Thymus (tissue), 11 donors: Measurements from ENCODE around the gene EDN2. TPM values are rescaled to one million over a fixed set of nuclear protein-coding genes. Genes with fewer than 3 reads are reported as not detected.

ENCODE experiments used
- DNase-seq, 9 donors: peaks; one replicate each; pipeline ENCODE4 v3.0.0-alpha.2; 2013; ENCODE audit warnings: low spot score in 9 of 9, low read depth in 6 of 9, missing footprints in 1 of 9
- H3K27ac ChIP-seq, 2 donors: one replicate each; pipeline ENCODE4 v1.5.1; 2013; ENCODE audit warnings: control low read depth in 1 of 2, low read depth in 1 of 2, low read length in 1 of 2, mild to moderate bottlenecking in 1 of 2, moderate library complexity in 1 of 2
- H3K27me3 ChIP-seq, 2 donors: one replicate each; pipeline ENCODE4 v1.5.1; 2013; ENCODE audit warnings: low read length in 1 of 2; ENCODE audit not compliant: control insufficient read depth in 2 of 2, insufficient read depth in 1 of 2
- H3K36me3 ChIP-seq, 2 donors: one replicate each; pipeline ENCODE4 v1.5.1; 2013; ENCODE audit warnings: low read length in 1 of 2, mild to moderate bottlenecking in 1 of 2, moderate library complexity in 1 of 2; ENCODE audit not compliant: control insufficient read depth in 2 of 2, insufficient read depth in 2 of 2
- H3K4me1 ChIP-seq, 2 donors: one replicate each; pipeline ENCODE4 v1.5.1; 2013; ENCODE audit warnings: low read length in 2 of 2; ENCODE audit not compliant: control insufficient read depth in 2 of 2, insufficient read depth in 2 of 2
- H3K4me3 ChIP-seq, 2 donors: one replicate each; pipeline ENCODE4 v1.5.1; 2013; ENCODE audit warnings: low read length in 2 of 2, control low read depth in 1 of 2, mild to moderate bottlenecking in 1 of 2
- H3K9me3 ChIP-seq, 2 donors: one replicate each; pipeline ENCODE4 v1.5.1; 2013; ENCODE audit warnings: low read length in 1 of 2, mild to moderate bottlenecking in 1 of 2; ENCODE audit not compliant: control insufficient read depth in 2 of 2, insufficient read depth in 1 of 2
- WGBS: extraction: QIAGEN DNeasy Blood & Tissue Kit; methylation state at CpG from one replicate; pipeline ENCODE4 v1.1.7; 2013; 5-methylcytosine and 5-hydroxymethylcytosine counted together
- polyA plus RNA-seq: library from polyadenylated mRNA; stranded (reverse); fragments of 200-250 nt; gene quantifications from one replicate; pipeline ENCODE4 v1.2.3, GENCODE V29; 2013
- total RNA-seq: library from RNA; stranded (reverse); fragments of 120-200 nt; gene quantifications from one replicate; pipeline ENCODE4 v1.2.4, GENCODE V29; 2013
- donor health status: healthy.

EDN2 gene
- total and polyA plus RNA-seq, 2 donors, result 0.14 to 1.0 TPM

GRCh38 chr1:41496080-41497055, 11.9 kb upstream of the EDN2 start:
- DNase-seq, result peak in 2 of 9 donors; percentile 13 to 22
- WGBS, result 12% methylated on average over 74 of the region's 74 CpGs
- Histone ChIP-seq H3K27ac (peak overlapping the region in 1 of 2 donors; percentile 31), H3K4me1 (peaks cover 0 to 14% of the 10 kb centered on the region in 2 donors), H3K9me3 (peaks cover 0 to 4% of the 10 kb centered on the region in 2 donors), H3K4me3 (peak overlapping the region in 1 of 2 donors; percentile 4), H3K36me3 (no peaks in the 10 kb centered on the region), H3K27me3 (peaks cover 22 to 40% of the 10 kb centered on the region in 2 donors)

GRCh38 chr1:41495210-41495948, 10.9 kb upstream of the EDN2 start:
- Histone ChIP-seq H3K9me3 (peaks cover 0 to 4% of the 10 kb centered on the region in 2 donors), H3K27me3 (peaks cover 22 to 40% of the 10 kb centered on the region in 2 donors), H3K4me1 (peaks cover 0 to 14% of the 10 kb centered on the region in 2 donors), H3K36me3 (no peaks in the 10 kb centered on the region), H3K4me3 (no peak overlapping the region), H3K27ac (no peak overlapping the region)
- DNase-seq, result no peak
- 55% methylated on average over 19 of the region's 19 CpGs for WGBS

- H3K4me1 ChIP-seq, result peaks cover 0 to 14% of the 10 kb centered on the region in 2 donors
- H3K27ac ChIP-seq, result no peak overlapping the region
- peaks cover 0 to 4% of the 10 kb centered on the region in 2 donors for H3K9me3 ChIP-seq
- 85% methylated on average over 17 of the region's 17 CpGs for WGBS
- DNase-seq, result no peak
- peaks cover 22 to 40% of the 10 kb centered on the region in 2 donors for H3K27me3 ChIP-seq
- no peak overlapping the region for H3K4me3 ChIP-seq
- no peaks in the 10 kb centered on the region for H3K36me3 ChIP-seq
Measured at GRCh38 chr1:41494351-41495209, 10.1 kb upstream of the EDN2 start.

- Histone ChIP-seq H3K4me1 (peaks cover 0 to 14% of the 10 kb centered on the region in 2 donors), H3K27me3 (peaks cover 22 to 44% of the 10 kb centered on the region in 2 donors), H3K4me3 (no peak overlapping the region), H3K27ac (no peak overlapping the region), H3K36me3 (no peaks in the 10 kb centered on the region), H3K9me3 (peaks cover 0 to 4% of the 10 kb centered on the region in 2 donors)
- DNase-seq, result no peak
- 92% methylated on average over 9 of the region's 9 CpGs for WGBS
Measured at GRCh38 chr1:41493626-41494350, 9.3 kb upstream of the EDN2 start.

GRCh38 chr1:41493117-41493536, 8.6 kb upstream of the EDN2 start:
- Histone ChIP-seq H3K9me3 (peaks cover 0 to 4% of the 10 kb centered on the region in 2 donors), H3K36me3 (no peaks in the 10 kb centered on the region), H3K27ac (no peak overlapping the region), H3K4me3 (no peak overlapping the region), H3K4me1 (peaks cover 0 to 14% of the 10 kb centered on the region in 2 donors), H3K27me3 (peaks cover 22 to 49% of the 10 kb centered on the region in 2 donors)
- 98% methylated on average over 5 of the region's 5 CpGs for WGBS
- no peak for DNase-seq

- Histone ChIP-seq H3K27me3 (peaks cover 22 to 52% of the 10 kb centered on the region in 2 donors), H3K27ac (no peak overlapping the region), H3K9me3 (peaks cover 0 to 4% of the 10 kb centered on the region in 2 donors), H3K36me3 (no peaks in the 10 kb centered on the region), H3K4me3 (no peak overlapping the region), H3K4me1 (peaks cover 0 to 17% of the 10 kb centered on the region in 2 donors)
- peak in 1 of 9 donors; percentile 24 for DNase-seq
- 75% methylated on average over 7 of the region's 7 CpGs for WGBS
Measured at GRCh38 chr1:41492341-41492848, 7.9 kb upstream of the EDN2 start.

- H3K4me3 ChIP-seq, result no peak overlapping the region
- WGBS, result 92% methylated on average over 2 of the region's 2 CpGs
- H3K27ac ChIP-seq, result no peak overlapping the region
- peaks cover 0 to 19% of the 10 kb centered on the region in 2 donors for H3K4me1 ChIP-seq
- peaks cover 11 to 52% of the 10 kb centered on the region in 2 donors for H3K27me3 ChIP-seq
- H3K36me3 ChIP-seq, result no peaks in the 10 kb centered on the region
- peaks cover 0 to 4% of the 10 kb centered on the region in 2 donors for H3K9me3 ChIP-seq
- DNase-seq, result no peak
Measured at GRCh38 chr1:41490911-41491310, 6.4 kb upstream of the EDN2 start.

GRCh38 chr1:41489561-41489960, 5.1 kb upstream of the EDN2 start:
- 95% methylated on average over 5 of the region's 5 CpGs for WGBS
- H3K4me3 ChIP-seq, result no peak overlapping the region
- DNase-seq, result no peak
- H3K27ac ChIP-seq, result no peak overlapping the region
- peaks cover 2 to 52% of the 10 kb centered on the region in 2 donors for H3K27me3 ChIP-seq
- H3K9me3 ChIP-seq, result no peaks in the 10 kb centered on the region
- no peaks in the 10 kb centered on the region for H3K36me3 ChIP-seq
- H3K4me1 ChIP-seq, result peaks cover 0 to 20% of the 10 kb centered on the region in 2 donors
